H1 (cell line): ENCODE data around the gene RRAGC. TPM values are rescaled to one million over a fixed set of nuclear protein-coding genes. Genes with fewer than 3 reads are reported as not detected.

Experiments used
- CTCF ChIA-PET: fragments of 300-600 bp; sonication (Branson Sonifier 250); formaldehyde crosslinking; loops from one replicate; lab custom pipeline; 2021; ENCODE audit not compliant: partially characterized antibody; lab: Charles Lee
- POLR2A ChIA-PET: fragments of 300-600 bp; sonication (Branson Sonifier 250); formaldehyde crosslinking; loops from one replicate; lab custom pipeline; 2021; ENCODE audit warnings: inconsistent platforms; ENCODE audit not compliant: partially characterized antibody; lab: Charles Lee
- DNase-seq, 2 experiments: peaks; one replicate each; pipeline versions ENCODE4 v3.0.0 to v3.0.0-alpha.2; 2010 to 2022; ENCODE audit warnings: low spot score in 2 of 2, low read depth in 1 of 2, mixed read lengths in 1 of 2
- FAIRE-seq: peaks from 2 replicates; lab custom pipeline; 2011; peaks lifted over from hg19 to GRCh38; lab: Jason Lieb, UNC
- H2AFZ ChIP-seq: 2 replicates; pipeline ENCODE4 v1.8.1; 2012; ENCODE audit warnings: low read length, inconsistent platforms
- H2AK5ac ChIP-seq: 2 replicates; pipeline ENCODE4 v1.6.1; 2013; ENCODE audit warnings: low read depth, low read length
- H2BK120ac ChIP-seq: replicated peaks from 2 replicates; pipeline ENCODE3; 2013; ENCODE audit warnings: low read depth, low read length, inconsistent platforms
- H2BK12ac ChIP-seq: 2 replicates; pipeline ENCODE4 v1.6.1; 2013; ENCODE audit warnings: low read depth, low read length
- H2BK15ac ChIP-seq: 2 replicates; pipeline ENCODE4 v1.6.1; 2013; ENCODE audit warnings: low read length
- H2BK20ac ChIP-seq: 2 replicates; pipeline ENCODE4 v1.6.1; 2013; ENCODE audit warnings: low read length
- H2BK5ac ChIP-seq: 2 replicates; pipeline ENCODE4 v1.6.1; 2013; ENCODE audit warnings: low read depth, low read length
- H3K14ac ChIP-seq: 2 replicates; pipeline ENCODE4 v1.6.1; 2013; ENCODE audit warnings: inconsistent platforms; ENCODE audit not compliant: insufficient read length
- H3K18ac ChIP-seq: 2 replicates; pipeline ENCODE4 v1.6.1; 2013; ENCODE audit warnings: low read length; ENCODE audit errors: extremely low read depth
- H3K23ac ChIP-seq: 2 replicates; pipeline ENCODE4 v1.6.1; 2013; ENCODE audit warnings: inconsistent platforms; ENCODE audit not compliant: insufficient read length
- H3K23me2 ChIP-seq: 2 replicates; pipeline ENCODE4 v1.6.1; 2013; ENCODE audit warnings: low read depth, low read length
- H3K27ac ChIP-seq: 2 replicates; pipeline ENCODE4 v1.6.1; 2011; ENCODE audit warnings: low read depth, low read length, inconsistent platforms
- H3K27me3 ChIP-seq, 4 experiments: replicated peaks in 1 of 4; 1 replicate in 1 of 4; 2 replicates in 3 of 4; pipeline versions ENCODE4 v1.6.1 to v1.8.1; 2011 to 2013; ENCODE audit warnings: low read length in 3 of 4, mild to moderate bottlenecking in 3 of 4, inconsistent platforms in 2 of 4, mixed read lengths in 2 of 4, moderate library complexity in 1 of 4; ENCODE audit not compliant: control insufficient read depth in 3 of 4, insufficient read depth in 3 of 4; ENCODE audit errors: extremely low read depth in 1 of 4
- H3K36me3 ChIP-seq, 4 experiments: 2 replicates each; pipeline versions ENCODE4 v1.6.1 to v1.8.1; 2011 to 2013; ENCODE audit warnings: mild to moderate bottlenecking in 4 of 4, low read length in 3 of 4, moderate library complexity in 2 of 4, control low read depth in 1 of 4, inconsistent platforms in 1 of 4; ENCODE audit not compliant: insufficient read depth in 4 of 4, control insufficient read depth in 2 of 4
- H3K4ac ChIP-seq: replicated peaks from 2 replicates; pipeline ENCODE3; 2013; ENCODE audit warnings: low read length, low read depth, mixed read lengths, inconsistent platforms; ENCODE audit not compliant: insufficient read length
- H3K4me1 ChIP-seq, 4 experiments: replicated peaks in 1 of 4; 1 replicate in 1 of 4; 2 replicates in 3 of 4; pipeline versions ENCODE4 v1.6.1 to v1.8.1; 2011 to 2013; ENCODE audit warnings: low read length in 3 of 4, inconsistent platforms in 2 of 4, mixed read lengths in 1 of 4; ENCODE audit not compliant: insufficient read depth in 4 of 4, control insufficient read depth in 3 of 4
- H3K4me2 ChIP-seq, 2 experiments: 2 replicates each; pipeline versions ENCODE4 v1.6.1 to v1.8.1; 2011 to 2013; ENCODE audit warnings: low read depth in 2 of 2, low read length in 2 of 2, control low read depth in 1 of 2, inconsistent platforms in 1 of 2, mild to moderate bottlenecking in 1 of 2; ENCODE audit not compliant: insufficient read depth in 1 of 2
- H3K4me3 ChIP-seq, 4 experiments: fragments of 200-600, 300-600 bp in 1 of 4; sonication (generic), shearing (Covaris generic), sonication (Bioruptor Twin) in 1 of 4; 2 replicates each; pipeline versions ENCODE4 v1.5.1 to v1.8.1; 2011 to 2016; ENCODE audit warnings: low read length in 4 of 4, low read depth in 3 of 4, control low read depth in 2 of 4, inconsistent platforms in 2 of 4, mild to moderate bottlenecking in 2 of 4, mixed read lengths in 1 of 4, moderate library complexity in 1 of 4; ENCODE audit not compliant: insufficient read depth in 2 of 4; ENCODE audit errors: extremely low read depth in 1 of 4
- H3K56ac ChIP-seq: replicated peaks from 2 replicates; pipeline ENCODE3; 2013; ENCODE audit warnings: low read depth, mild to moderate bottlenecking, mixed read lengths, low read length, inconsistent platforms; ENCODE audit not compliant: insufficient read length
- H3K79me1 ChIP-seq: 2 replicates; pipeline ENCODE4 v1.6.1; 2013; ENCODE audit warnings: low read depth, low read length, control low read depth
- H3K79me2 ChIP-seq, 2 experiments: 2 replicates each; pipeline versions ENCODE4 v1.6.1 to v1.8.1; 2012 to 2013; ENCODE audit warnings: low read length in 2 of 2, mild to moderate bottlenecking in 2 of 2, inconsistent platforms in 1 of 2; ENCODE audit not compliant: insufficient read depth in 2 of 2, control insufficient read depth in 1 of 2
- H3K9ac ChIP-seq, 4 experiments: replicated peaks in 1 of 4; 1 replicate in 1 of 4; 2 replicates in 3 of 4; pipeline versions ENCODE4 v1.6.1 to v1.8.1; 2011 to 2013; ENCODE audit warnings: low read depth in 3 of 4, low read length in 3 of 4, control low read depth in 2 of 4, mild to moderate bottlenecking in 2 of 4, moderate library complexity in 2 of 4, inconsistent platforms in 1 of 4; ENCODE audit errors: extremely low read depth in 1 of 4
- H3K9me3 ChIP-seq, 2 experiments: 2 replicates each; pipeline versions ENCODE4 v1.6.1 to v1.8.1; 2012 to 2013; ENCODE audit warnings: mild to moderate bottlenecking in 2 of 2, moderate library complexity in 2 of 2, control low read depth in 1 of 2, inconsistent platforms in 1 of 2, low read depth in 1 of 2, low read length in 1 of 2, mixed read lengths in 1 of 2; ENCODE audit not compliant: insufficient read depth in 2 of 2
- H4K20me1 ChIP-seq, 2 experiments: replicated peaks in 1 of 2; 2 replicates each; pipeline versions ENCODE3 to v1.8.1; 2011 to 2013; ENCODE audit warnings: inconsistent platforms in 2 of 2, low read length in 2 of 2, mild to moderate bottlenecking in 1 of 2; ENCODE audit not compliant: insufficient read depth in 2 of 2, control insufficient read depth in 1 of 2
- H4K5ac ChIP-seq: 2 replicates; pipeline ENCODE4 v1.6.1; 2013; ENCODE audit warnings: low read length, low read depth, mixed read lengths, inconsistent platforms; ENCODE audit not compliant: insufficient read length
- H4K8ac ChIP-seq: 2 replicates; pipeline ENCODE4 v1.8.0; 2013; ENCODE audit warnings: mild to moderate bottlenecking, moderate library complexity, low read length, inconsistent platforms; ENCODE audit not compliant: insufficient read depth; ENCODE audit errors: extremely low read depth
- H4K91ac ChIP-seq: replicated peaks from 2 replicates; pipeline ENCODE3; 2013; ENCODE audit warnings: low read length, mixed read lengths, inconsistent platforms; ENCODE audit not compliant: insufficient read length
- NANOG ChIP-seq: IDR thresholded peaks from 2 replicates; pipeline ENCODE4 v1.6.1; 2011; ENCODE audit warnings: low read length, low read depth, mild to moderate bottlenecking, inconsistent platforms; ENCODE audit not compliant: insufficient read depth, poor library complexity, severe bottlenecking
- SIX5 ChIP-seq: IDR thresholded peaks from 2 replicates; pipeline ENCODE4 v1.6.1; 2011; ENCODE audit warnings: mild to moderate bottlenecking, low read depth, low read length
- WGBS, 2 experiments: shearing (Covaris generic) in 1 of 2; methylation state at CpG; one replicate each; pipeline versions ENCODE4 v1.1.6 to v1.1.7; 2013 to 2015; ENCODE audit warnings: low lambda C conversion rate in 2 of 2, mixed read lengths in 2 of 2, inconsistent platforms in 1 of 2, low coverage in 1 of 2, missing lambda C conversion rate in 1 of 2; ENCODE audit not compliant: insufficient replicate concordance in 2 of 2, insufficient coverage in 1 of 2, insufficient read length in 1 of 2; ENCODE audit errors: extremely low coverage in 1 of 2, missing lambda C conversion rate in 1 of 2; 5-methylcytosine and 5-hydroxymethylcytosine counted together
- polyA plus RNA-seq, 7 experiments: library from polyadenylated mRNA; depleted of rRNA in 3 of 7; stranded (reverse) in 5 of 7; unstranded in 2 of 7; fragments of >200 nt in 5 of 7; fragments of 200-250 nt in 2 of 7; gene quantifications; 1 replicate in 5 of 7; 2 replicates in 1 of 7; 4 replicates in 1 of 7; pipeline versions ENCODE4 v1.2.1 to v1.2.3, GENCODE V29; 2011 to 2013; ENCODE audit warnings: missing spikeins in 2 of 7, mixed read lengths in 2 of 7
- total RNA-seq: library from RNA; stranded (reverse); fragmentation: NEBNext Ultra II Directional; extraction: Animal tissue kit (Norgen Biotek cat#: 25700); gene quantifications from 2 replicates; pipeline ENCODE4 v1.2.1, GENCODE V29; 2021

RRAGC gene
- total and polyA plus RNA-seq, 2 of the 8 experiments (the other 6 are each of a cell fraction or from before 2014, with no cell fraction given): 12.0 to 16.5 TPM

DNA sequence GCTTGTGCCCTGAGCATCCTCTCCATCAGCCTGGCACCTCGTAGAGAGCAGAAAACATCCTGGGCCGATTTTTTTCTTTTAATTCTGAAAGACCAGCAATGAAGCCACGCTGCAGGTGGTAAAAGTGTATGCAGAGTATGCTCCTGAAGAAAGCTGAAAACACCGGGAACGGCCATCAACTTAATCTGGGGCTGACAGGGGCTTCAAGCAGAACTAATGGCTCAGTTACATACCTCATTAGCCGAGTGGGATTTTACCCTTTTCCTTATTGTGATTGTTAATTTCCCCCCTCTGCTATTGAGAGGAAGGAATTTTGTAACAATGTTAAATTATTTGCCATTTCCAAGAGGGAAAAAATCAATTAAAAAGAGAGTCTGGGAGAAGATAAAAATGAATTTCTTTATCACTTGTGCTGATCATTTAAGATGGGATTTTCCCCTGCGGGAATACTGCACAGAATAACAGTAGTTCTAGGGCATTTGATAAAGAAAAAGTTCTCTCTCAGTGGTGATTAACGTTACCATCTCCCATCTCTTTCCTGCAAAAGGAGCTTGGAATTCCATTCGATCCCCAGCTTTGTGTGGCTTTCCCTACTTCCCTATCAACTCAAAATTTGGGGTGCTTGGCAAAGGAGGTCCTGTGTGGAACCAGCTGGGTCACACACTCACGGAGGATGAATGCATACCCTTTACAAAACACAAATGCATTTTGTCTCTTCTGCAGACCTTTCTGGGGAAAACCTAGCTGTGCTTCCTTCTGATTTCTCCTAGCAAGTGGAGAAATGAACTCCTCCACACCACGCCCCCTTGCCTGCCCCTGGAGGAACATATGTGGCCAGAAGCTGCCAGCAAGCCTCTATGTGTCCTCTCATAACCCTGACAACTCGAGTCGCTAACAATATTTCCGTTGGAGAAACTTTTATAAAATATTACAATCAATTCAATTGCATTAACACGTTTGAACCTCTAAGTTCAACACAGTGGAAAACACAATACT, 70.9 kb downstream of the RRAGC start:
- H2BK15ac ChIP-seq: no peak overlapping the region
- H3K9ac ChIP-seq: no peak overlapping the region
- FAIRE-seq (no peak), DNase-seq (peak in 1 of 2 experiments; percentile 44)
- H4K20me1 ChIP-seq: no peaks in the 10 kb centered on the region
- ChIA-PET CTCF (interaction anchor here (0.8 to 1.7 kb wide), 3 partner anchors 12 to 854 kb away, joined by 3 to 5 read pairs (median 4); no protein-coding TSS in a partner anchor), POLR2A (interaction anchor here (1.7 kb wide), 1 partner anchor 32 kb away, joined by 4 read pairs; no protein-coding TSS in a partner anchor)
- no peak overlapping the region for H3K4ac ChIP-seq
- H3K27ac ChIP-seq: no peak overlapping the region
- H4K5ac ChIP-seq: no peak overlapping the region
- H2BK20ac ChIP-seq: no peak overlapping the region
- H2BK5ac ChIP-seq: no peak overlapping the region
- no peaks in the 10 kb centered on the region for H3K79me2 ChIP-seq
- no peaks in the 10 kb centered on the region; a peak in 1 of 7 replicates for H3K27me3 ChIP-seq
- H3K23me2 ChIP-seq: no peaks in the 10 kb centered on the region
- H4K91ac ChIP-seq: no peak overlapping the region
- H3K4me3 ChIP-seq: no peak overlapping the region
- no peak overlapping the region for H2AK5ac ChIP-seq
- no peak overlapping the region for H3K18ac ChIP-seq
- no peak overlapping the region for H3K14ac ChIP-seq
- no peak overlapping the region for H3K23ac ChIP-seq
- H2BK120ac ChIP-seq: no peak overlapping the region
- H3K56ac ChIP-seq: no peak overlapping the region
- H2BK12ac ChIP-seq: no peak overlapping the region
- H3K36me3 ChIP-seq: no peaks in the 10 kb centered on the region
- peaks cover 0 to 12% (median 3%) of the 10 kb centered on the region in 4 experiments; a peak in 4 of 7 replicates for H3K4me1 ChIP-seq
- H3K4me2 ChIP-seq: no peak overlapping the region
- H3K9me3 ChIP-seq: no peaks in the 10 kb centered on the region; a peak in 1 of 4 replicates
- H3K79me1 ChIP-seq: no peaks in the 10 kb centered on the region
- no peak overlapping the region for H4K8ac ChIP-seq
- WGBS, 2 experiments: 59% methylated on average over 15 of the region's 15 CpGs; no CpG with 5 or more reads in 1 of the 2 experiments
- TF ChIP-seq SIX5 (no peak), NANOG (peak; percentile 65)
- H2AFZ ChIP-seq: no peak overlapping the region
